ENCODE data around the gene PRKAA1. TPM values are rescaled to one million over a fixed set of nuclear protein-coding genes. Genes with fewer than 3 reads are reported as not detected.
A peak's percentile ranks its signal among the peaks of the same experiment; 100 is the strongest.

Gene PRKAA1
- total RNA-seq, 4 donors from 2014 or later: 67.1 to 120 (median 92.8) TPM

DNA sequence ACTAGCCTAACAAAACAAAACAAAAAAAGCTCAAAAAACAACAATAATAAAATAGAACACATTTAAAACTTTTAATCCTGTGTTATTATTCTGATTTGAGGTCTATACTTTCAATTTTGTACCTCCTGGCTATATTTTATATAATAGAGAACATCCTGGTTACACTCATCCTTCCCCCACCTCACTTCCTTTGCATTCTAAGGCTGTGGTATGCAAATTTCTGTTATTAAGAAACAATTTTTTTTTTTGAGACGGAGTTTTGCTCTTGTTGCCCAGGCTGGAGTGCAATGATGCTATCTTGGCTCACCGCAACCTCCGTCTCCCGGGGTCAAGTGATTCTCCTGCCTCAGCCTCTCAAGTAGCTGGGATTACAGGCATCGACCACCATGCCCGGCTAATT, 39.9 kb upstream of the PRKAA1 start:
- TF ChIP-seq, protein P1, sequence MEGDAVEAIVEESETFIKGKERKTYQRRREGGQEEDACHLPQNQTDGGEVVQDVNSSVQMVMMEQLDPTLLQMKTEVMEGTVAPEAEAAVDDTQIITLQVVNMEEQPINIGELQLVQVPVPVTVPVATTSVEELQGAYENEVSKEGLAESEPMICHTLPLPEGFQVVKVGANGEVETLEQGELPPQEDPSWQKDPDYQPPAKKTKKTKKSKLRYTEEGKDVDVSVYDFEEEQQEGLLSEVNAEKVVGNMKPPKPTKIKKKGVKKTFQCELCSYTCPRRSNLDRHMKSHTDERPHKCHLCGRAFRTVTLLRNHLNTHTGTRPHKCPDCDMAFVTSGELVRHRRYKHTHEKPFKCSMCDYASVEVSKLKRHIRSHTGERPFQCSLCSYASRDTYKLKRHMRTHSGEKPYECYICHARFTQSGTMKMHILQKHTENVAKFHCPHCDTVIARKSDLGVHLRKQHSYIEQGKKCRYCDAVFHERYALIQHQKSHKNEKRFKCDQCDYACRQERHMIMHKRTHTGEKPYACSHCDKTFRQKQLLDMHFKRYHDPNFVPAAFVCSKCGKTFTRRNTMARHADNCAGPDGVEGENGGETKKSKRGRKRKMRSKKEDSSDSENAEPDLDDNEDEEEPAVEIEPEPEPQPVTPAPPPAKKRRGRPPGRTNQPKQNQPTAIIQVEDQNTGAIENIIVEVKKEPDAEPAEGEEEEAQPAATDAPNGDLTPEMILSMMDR (IDR thresholded peaks at IDR 0.05): no peak
- no peak for ATAC-seq (ENCODE audit: low FRiP score)
- no peak for DNase-seq (ENCODE audit: low spot score)

DNA sequence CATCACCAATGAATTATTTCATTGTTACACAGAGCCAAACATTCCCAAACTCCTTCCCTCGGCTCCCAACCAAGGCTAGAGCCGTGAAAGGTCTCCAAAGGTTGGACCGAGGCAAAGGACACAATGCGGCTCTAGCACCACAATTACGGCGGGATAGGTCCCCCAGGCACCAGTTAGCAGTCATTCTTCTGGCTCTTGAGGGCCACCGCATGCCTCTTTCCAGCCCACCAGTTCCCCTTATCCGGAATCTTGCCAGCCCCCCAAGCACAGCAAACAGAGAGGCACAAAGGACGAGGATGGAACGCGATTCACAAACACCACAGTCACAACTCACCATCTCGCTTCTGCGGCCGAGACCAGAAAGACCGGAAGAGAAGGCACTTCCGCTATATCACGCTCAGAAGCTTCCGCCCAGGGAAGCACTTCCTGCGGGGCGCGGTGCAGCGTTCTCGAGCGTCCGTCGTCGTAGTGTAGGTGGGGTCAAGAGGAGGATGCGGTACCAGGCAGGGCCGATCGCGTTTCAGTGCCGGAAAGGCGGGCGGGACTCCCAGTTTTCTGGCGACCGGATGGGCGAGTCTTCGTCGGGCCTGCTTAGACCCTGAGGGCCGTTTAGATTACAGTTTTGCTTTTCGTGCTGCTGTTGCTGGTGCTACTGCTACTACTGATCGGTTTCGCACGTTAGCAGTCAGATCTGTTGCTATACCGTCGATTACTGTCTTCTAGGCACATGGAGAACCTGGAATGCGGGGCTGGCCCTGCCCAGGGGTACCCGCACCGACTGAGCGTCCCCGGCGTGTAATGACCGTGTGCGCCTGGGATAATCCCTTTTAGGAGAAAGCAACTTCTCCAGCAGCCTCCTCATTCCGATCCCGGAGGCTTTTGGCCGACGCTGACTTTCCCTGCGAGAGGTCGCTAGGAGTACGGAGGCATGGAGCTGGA, 36.9 kb upstream of the PRKAA1 start, which contains the start of gene RPL37:
Gene RPL37, minus strand, starts transcription at position 374 of the 939 bp plus-strand sequence. Its CDS starts 37 bp downstream, at position 337.
- ATAC-seq (ENCODE audit: low FRiP score) (peak; percentile 99), DNase-seq (ENCODE audit: low spot score) (peak; percentile 55)
- TF ChIP-seq, protein P1 (IDR thresholded peaks at IDR 0.05): no peak

DNA sequence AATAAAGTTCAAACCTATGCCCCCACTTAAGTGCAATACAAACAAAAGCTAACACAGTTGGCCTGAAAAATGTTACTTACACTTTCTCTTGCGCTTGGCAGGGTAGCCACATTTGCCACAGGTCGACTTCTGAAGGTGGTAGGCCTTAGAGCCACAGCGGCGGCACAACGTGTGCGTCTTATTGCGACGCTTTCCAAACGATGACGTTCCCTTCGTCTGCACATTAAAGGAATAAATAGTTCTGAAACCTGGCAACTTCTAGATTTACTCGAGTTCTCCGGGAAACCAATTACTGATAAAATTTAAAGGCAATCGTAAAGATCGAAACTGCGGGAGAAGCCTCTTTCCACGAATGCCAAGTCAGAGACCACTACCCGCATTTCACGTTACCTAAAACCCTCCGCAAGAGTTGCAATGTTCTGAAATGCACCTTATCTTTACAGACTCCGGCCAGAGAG, 36.2 kb upstream of the PRKAA1 start:
- DNase-seq (ENCODE audit: low spot score) (no peak), ATAC-seq (ENCODE audit: low FRiP score) (no peak)
- TF ChIP-seq, protein P1 (IDR thresholded peaks at IDR 0.05): no peak

DNA sequence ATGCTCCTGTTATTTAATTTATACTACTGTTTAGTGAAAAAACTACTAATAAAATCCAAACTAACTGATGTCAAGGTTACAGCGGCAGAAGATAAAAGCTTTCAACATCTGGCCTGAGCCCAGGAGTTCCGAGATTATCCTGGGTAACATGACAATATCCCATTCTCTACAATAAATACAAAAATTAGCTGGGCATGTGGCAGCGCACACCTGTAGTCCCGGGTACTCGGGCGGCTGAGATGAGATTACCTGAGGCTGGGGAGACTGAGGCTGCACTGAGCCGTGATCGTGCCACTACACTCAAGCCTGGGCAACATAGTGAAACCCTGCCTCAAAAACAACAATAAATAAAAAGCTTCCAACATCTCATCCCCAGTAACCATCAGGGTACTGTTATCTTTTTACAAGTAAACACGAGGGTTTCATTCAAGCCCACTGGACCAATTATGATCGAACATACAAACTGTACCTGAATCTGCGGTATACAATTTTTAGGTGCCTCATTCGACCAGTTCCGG, 35.6 kb upstream of the PRKAA1 start:
- TF ChIP-seq, protein P1 (IDR thresholded peaks at IDR 0.05): no peak
- ATAC-seq (ENCODE audit: low FRiP score) (no peak), DNase-seq (ENCODE audit: low spot score) (no peak)

DNA sequence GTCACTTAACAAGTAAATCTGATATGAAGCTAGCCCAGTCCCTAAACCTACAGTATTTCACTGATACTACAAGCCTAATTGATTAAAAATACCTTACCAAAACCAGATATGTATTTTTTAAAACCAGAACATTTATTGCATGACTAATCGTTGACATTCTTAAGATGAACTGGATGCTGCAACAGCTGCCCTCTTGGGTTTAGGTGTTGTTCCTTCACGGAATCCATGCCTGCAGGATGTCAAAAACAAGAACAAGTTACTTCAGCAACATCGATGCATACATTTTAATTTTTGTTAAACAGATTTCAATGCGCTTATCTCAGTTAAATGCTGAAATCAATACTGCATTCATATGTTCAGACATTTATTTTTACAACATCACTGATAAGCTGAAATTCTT, 34.2 kb upstream of the PRKAA1 start:
- ATAC-seq (ENCODE audit: low FRiP score): no peak
- no peak for DNase-seq (ENCODE audit: low spot score)
- TF ChIP-seq, protein P1 (IDR thresholded peaks at IDR 0.05): no peak

DNA sequence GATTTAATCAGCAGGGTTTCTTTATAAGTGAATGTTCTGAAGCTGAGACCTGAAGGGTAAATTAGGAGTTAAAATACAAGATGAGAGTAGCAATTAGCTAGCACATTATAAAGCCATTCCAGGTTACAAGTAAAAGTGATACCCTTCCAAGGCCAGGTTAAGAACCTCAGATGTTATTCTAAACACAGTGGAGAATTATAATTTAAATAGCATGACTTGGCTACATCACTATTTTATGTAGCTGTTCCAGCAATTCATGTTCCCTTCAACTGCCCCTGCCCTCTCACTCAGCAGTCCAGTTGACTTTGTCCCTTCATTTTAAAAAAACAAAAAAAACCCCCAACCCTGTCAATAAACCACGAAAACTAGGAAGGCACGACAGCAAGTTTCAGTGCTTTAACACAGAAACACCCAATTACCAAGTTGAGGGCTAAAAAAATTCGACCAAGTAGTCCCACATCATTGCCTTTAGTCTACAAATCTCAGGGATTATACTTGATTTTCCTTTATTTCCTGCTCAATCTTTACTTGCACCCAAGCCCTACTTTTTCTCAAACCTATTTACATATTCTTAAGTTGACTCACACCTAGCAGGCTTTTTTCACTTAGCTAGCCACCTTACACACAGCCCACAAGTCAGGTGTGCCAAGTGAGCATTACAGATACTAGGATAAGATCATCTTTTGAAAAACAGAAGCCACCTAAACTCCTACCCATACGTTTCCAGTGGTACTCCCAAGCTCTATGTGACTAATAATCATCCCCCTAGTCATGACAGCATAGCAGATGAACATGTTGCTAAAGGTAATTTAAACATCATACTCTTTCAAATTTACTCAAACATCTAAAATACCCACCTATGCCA, 33.4 kb upstream of the PRKAA1 start:
- TF ChIP-seq, protein P1 (IDR thresholded peaks at IDR 0.05): no peak
- ATAC-seq (ENCODE audit: low FRiP score) (no peak), DNase-seq (ENCODE audit: low spot score) (no peak)
